Psoas muscle (tissue), 8 donors: ENCODE results near the gene EDARADD. TPM values are rescaled to one million over a fixed set of nuclear protein-coding genes. Genes with fewer than 3 reads are reported as not detected.
A peak's percentile ranks its signal among the peaks of the same experiment; 100 is the strongest.

Experiments
- ATAC-seq, 4 donors: fragments of 200-7000 bp; cut with Tn5 transposase; one replicate each; pipeline ENCODE4 v1.9.1; 2020; ENCODE audit warnings: moderate library complexity in 3 of 4, mild to moderate bottlenecking in 2 of 4
- DNase-seq, 2 donors: peaks; one replicate each; pipeline ENCODE4 v3.0.0-alpha.2; 2020
- H3K27ac ChIP-seq: fragments of 200-600 bp; one replicate; pipeline ENCODE4 v1.8.0; 2022
- H3K27me3 ChIP-seq, 3 donors: fragments of 200-600 bp in 1 of 3; one replicate each; pipeline versions ENCODE4 v1.6.1 to v1.8.0; 2013 to 2022; ENCODE audit warnings: low read length in 2 of 3, mild to moderate bottlenecking in 2 of 3, moderate library complexity in 1 of 3; ENCODE audit not compliant: insufficient read depth in 3 of 3
- H3K36me3 ChIP-seq, 2 donors: fragments of 200-600 bp in 1 of 2; one replicate each; pipeline versions ENCODE4 v1.6.1 to v1.8.0; 2013 to 2022; ENCODE audit warnings: low read depth in 1 of 2, mild to moderate bottlenecking in 1 of 2, moderate library complexity in 1 of 2; ENCODE audit not compliant: insufficient read depth in 1 of 2
- H3K4me1 ChIP-seq: fragments of 200-600 bp; one replicate; pipeline ENCODE4 v1.8.0; 2022
- H3K4me3 ChIP-seq: fragments of 200-600 bp; one replicate; pipeline ENCODE4 v1.8.0; 2022; ENCODE audit warnings: mild to moderate bottlenecking
- H3K9me3 ChIP-seq: fragments of 200-600 bp; one replicate; pipeline ENCODE4 v1.8.0; 2022
- WGBS, 3 donors: extraction: QIAGEN DNeasy Blood & Tissue Kit; methylation state at CpG; one replicate each; pipeline versions ENCODE4 v1.1.6 to v1.1.7; 2013; 5-methylcytosine and 5-hydroxymethylcytosine counted together
- intact Hi-C, 2 donors: fragments of 100-400 bp; cut with DNase I; formaldehyde crosslinking; loops; one replicate each; pipeline versions ENCODE4 v1.11.0 to v1.14.2; 2022
- polyA plus RNA-seq, 3 donors: library from polyadenylated mRNA; stranded (reverse); fragments of 200-250 nt; gene quantifications; one replicate each; pipeline ENCODE4 v1.2.3, GENCODE V29; 2013
- total RNA-seq, 4 donors: library from RNA; stranded (reverse); fragmentation: NEBNext Ultra II Directional in 2 of 4; extraction: Animal tissue kit (Norgen Biotek cat#: 25700) in 2 of 4; gene quantifications; one replicate each; pipeline versions ENCODE4 v1.2.1 to v1.2.4, GENCODE V29; 2021 to 2023
- TF ChIP-seq, protein P1 (sequence below): fragments of 200-600 bp; IDR thresholded peaks from one replicate; pipeline ENCODE4 v1.8.0; 2022; ENCODE audit warnings: antibody characterized with exemption
- donor health status: healthy with polysubstance abuse.
- donor health status: DM: no; HTN: no; CAD: no; lungs with moderate emphysema.
- donor health status: Bipolar disorder and iron deficiency.
- donor health status: healthy.
- donor health status: DM: yes; HTN: yes; CAD: no.
- donor health status: DM: no; HTN: no; CAD: no.
- donor health status: DM: no; HTN: no; CAD: no.
- donor health status: DM: yes; HTN: yes; CAD: no.

Gene EDARADD
- total and polyA plus RNA-seq, 7 donors = 0.05 to 0.25 TPM; not detected in 5

- H3K27ac ChIP-seq = peak overlapping the region; percentile 82
- ATAC-seq (peak; percentile 77 to 85 (median 78)), DNase-seq (no peak)
- WGBS, 3 donors = 0% methylated on average over 28 to 32 of the region's 32 CpGs
- no peaks in the 10 kb centered on the region for H3K9me3 ChIP-seq
- no peaks in the 10 kb centered on the region for H3K27me3 ChIP-seq
- H3K36me3 ChIP-seq = peaks cover 3 to 31% of the 10 kb centered on the region in 2 donors
- peaks cover 6% of the 10 kb centered on the region for H3K4me1 ChIP-seq
- peak overlapping the region; percentile 85 for H3K4me3 ChIP-seq
- TF ChIP-seq, protein P1, sequence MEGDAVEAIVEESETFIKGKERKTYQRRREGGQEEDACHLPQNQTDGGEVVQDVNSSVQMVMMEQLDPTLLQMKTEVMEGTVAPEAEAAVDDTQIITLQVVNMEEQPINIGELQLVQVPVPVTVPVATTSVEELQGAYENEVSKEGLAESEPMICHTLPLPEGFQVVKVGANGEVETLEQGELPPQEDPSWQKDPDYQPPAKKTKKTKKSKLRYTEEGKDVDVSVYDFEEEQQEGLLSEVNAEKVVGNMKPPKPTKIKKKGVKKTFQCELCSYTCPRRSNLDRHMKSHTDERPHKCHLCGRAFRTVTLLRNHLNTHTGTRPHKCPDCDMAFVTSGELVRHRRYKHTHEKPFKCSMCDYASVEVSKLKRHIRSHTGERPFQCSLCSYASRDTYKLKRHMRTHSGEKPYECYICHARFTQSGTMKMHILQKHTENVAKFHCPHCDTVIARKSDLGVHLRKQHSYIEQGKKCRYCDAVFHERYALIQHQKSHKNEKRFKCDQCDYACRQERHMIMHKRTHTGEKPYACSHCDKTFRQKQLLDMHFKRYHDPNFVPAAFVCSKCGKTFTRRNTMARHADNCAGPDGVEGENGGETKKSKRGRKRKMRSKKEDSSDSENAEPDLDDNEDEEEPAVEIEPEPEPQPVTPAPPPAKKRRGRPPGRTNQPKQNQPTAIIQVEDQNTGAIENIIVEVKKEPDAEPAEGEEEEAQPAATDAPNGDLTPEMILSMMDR = no peak
- intact Hi-C loops = loop anchor here in 1 of 2 donors (5.0 to 10.0 kb wide), 2 partner anchors 242 to 420 kb away; partner anchors contain the start of gene ERO1B
Measured at GRCh38 chr1:236524142-236524894, 130.2 kb downstream of the EDARADD start.

DNA sequence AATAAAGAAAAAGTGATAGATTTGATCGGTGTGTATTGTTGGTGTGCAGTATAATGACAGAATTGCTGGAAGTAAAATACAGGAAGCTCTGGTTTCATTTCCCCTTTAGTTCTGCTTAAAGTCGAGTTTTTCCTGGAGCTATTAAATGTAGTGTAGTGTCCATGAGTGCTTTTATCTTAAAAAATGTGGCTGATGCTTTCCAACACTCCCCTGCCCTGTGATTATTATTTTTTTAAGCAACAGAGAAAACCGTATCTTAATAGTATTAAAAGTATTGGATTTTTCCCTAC is 130.8 kb downstream of the EDARADD start:
- H3K27ac ChIP-seq = peak overlapping the region; percentile 82
- intact Hi-C loops = loop anchor here in 1 of 2 donors (5.0 to 10.0 kb wide), 2 partner anchors 243 to 420 kb away; partner anchors contain the start of gene ERO1B
- WGBS, 3 donors = 2 to 5% (median 3%) methylated on average over 3 of the region's 3 CpGs

DNA sequence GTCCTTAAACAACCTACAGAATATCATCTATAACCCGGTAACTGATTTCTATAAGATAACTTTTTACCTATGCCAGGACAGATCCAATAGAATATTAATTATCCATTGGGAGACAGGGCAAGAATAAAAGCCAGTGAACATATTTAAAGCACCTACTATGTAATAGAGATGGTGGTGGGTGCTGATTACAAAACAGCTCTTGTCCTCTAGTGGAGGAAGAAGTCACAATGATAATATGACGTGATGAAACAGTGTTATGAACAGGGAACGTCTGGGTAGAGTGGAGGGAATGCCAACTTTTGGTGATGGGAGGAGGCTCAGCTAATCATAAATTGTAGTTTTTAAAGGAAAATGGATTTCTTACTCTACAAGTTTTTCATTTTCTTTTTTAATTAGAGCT is 132.0 kb downstream of the EDARADD start:
- H3K4me3 ChIP-seq = no peak overlapping the region
- DNase-seq = no peak
- intact Hi-C loops = loop anchor here in 1 of 2 donors (10.0 kb wide), 1 partner anchor 421 kb away; no protein-coding TSS in a partner anchor
- ATAC-seq = no peak
- H3K36me3 ChIP-seq = peaks cover 3 to 31% of the 10 kb centered on the region in 2 donors
- 84 to 91% (median 87%) methylated on average over 3 of the region's 3 CpGs for WGBS, 3 donors
- peaks cover 6% of the 10 kb centered on the region for H3K4me1 ChIP-seq
- H3K27me3 ChIP-seq = no peaks in the 10 kb centered on the region
- H3K27ac ChIP-seq = no peak overlapping the region
- no peaks in the 10 kb centered on the region for H3K9me3 ChIP-seq
- TF ChIP-seq, protein P1 = no peak

More for the DNA sequence above, 130.8 kb downstream of the EDARADD start:
- Histone ChIP-seq H3K4me3 (peak overlapping the region; percentile 85), H3K9me3 (no peaks in the 10 kb centered on the region), H3K4me1 (peaks cover 6% of the 10 kb centered on the region), H3K36me3 (peaks cover 3 to 31% of the 10 kb centered on the region in 2 donors), H3K27me3 (no peaks in the 10 kb centered on the region)
- TF ChIP-seq, protein P1 = no peak
- ATAC-seq (no peak), DNase-seq (no peak)

DNA sequence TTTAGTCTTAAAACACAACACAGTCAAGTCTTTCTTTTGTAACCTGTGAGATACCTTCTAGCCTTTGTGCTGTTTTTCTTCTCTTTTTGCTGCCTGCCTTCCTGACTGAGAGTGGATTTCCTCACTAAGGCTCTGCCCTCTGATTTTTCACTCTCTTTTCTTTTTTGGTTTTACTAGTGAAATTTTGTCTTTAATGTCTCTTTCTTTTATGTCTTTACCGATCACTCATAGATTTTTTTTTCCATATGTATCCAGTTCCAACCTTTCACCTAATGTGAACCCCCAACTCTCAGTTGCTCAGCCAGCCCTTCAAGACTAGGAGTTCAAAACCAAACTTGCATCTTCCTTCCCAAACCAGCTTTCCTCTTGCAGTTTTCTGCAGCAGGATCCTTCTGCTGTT is 136.2 kb downstream of the EDARADD start:
- DNase-seq = no peak
- Histone ChIP-seq H3K9me3 (no peaks in the 10 kb centered on the region), H3K4me3 (no peak overlapping the region), H3K4me1 (peaks cover 4% of the 10 kb centered on the region), H3K27ac (no peak overlapping the region), H3K27me3 (no peaks in the 10 kb centered on the region), H3K36me3 (peaks cover 3 to 38% of the 10 kb centered on the region in 2 donors)
- intact Hi-C loops = no loop called here
- 76 to 88% (median 84%) methylated on average over 1 of the region's 1 CpG for WGBS, 3 donors
- ATAC-seq = no peak
- TF ChIP-seq, protein P1 = no peak
